AG08396 (cell line): ENCODE measurements around the gene ARID3C.

ENCODE experiments used
- DNase-seq: peaks from one replicate; pipeline ENCODE4 v3.0.0; 2012; ENCODE audit warnings: low spot score, mixed read lengths

Gene ARID3C

DNA sequence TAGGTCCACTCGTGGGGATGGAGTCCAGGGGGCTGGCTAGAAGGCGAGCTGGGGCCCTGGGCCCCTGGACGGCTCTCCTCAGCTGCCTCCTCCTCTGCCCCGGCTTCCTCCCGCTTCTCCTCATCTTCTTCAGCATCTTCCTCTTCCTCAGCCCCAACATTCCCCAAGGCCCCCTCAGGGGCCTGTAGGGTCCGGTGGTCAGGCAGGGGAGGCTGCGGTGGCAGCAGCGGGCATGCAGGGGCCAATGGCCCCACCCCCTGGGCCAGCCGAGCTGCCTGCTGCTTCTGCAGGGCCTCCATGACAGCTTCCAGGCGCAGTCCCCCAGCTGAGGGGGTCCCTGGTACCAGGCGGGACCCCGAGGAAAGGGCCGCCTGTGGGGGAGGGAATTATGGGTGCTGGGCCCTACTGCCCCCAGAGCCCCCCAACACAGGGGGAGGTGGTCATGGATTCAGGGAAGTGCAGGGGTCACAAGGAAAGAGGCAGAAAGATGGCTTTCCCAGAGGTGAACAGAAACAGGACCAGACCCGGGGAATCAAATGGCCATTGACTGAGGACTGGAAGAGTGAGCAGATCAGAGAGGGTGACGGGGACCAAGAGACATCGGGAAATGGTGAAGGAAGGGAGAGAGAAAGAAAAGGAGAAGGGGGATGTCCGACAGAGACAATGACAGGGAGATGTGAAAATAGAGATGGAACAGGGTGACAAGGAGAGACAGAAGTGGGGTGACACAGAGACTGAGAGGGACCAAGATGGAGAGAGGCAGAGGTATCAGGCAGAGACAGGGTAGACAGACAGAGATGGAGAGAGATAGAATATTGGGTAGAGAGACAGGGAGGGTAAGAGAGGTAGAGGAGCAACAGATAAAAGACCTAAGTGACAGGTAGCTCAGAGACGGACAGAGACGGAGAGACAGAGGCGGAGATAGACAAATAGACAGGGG, 880 bp downstream of the ARID3C start:
- DNase-seq: no peak

DNA sequence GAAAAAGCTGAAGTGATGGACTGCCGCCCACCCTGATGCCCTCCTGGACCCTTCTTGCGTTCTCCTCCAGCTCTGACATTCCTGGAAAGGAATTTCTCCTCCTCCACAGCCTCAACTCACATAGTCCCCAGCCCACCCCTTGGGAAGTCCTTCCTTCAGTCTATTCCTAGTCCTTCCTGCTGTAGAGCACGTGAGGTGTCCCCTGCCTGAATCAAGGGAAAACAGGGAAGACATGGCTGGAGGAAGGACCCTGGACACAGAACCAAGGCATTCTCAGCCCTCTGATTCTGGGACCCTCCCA, 3.7 kb downstream of the ARID3C start:
- DNase-seq: no peak

DNA sequence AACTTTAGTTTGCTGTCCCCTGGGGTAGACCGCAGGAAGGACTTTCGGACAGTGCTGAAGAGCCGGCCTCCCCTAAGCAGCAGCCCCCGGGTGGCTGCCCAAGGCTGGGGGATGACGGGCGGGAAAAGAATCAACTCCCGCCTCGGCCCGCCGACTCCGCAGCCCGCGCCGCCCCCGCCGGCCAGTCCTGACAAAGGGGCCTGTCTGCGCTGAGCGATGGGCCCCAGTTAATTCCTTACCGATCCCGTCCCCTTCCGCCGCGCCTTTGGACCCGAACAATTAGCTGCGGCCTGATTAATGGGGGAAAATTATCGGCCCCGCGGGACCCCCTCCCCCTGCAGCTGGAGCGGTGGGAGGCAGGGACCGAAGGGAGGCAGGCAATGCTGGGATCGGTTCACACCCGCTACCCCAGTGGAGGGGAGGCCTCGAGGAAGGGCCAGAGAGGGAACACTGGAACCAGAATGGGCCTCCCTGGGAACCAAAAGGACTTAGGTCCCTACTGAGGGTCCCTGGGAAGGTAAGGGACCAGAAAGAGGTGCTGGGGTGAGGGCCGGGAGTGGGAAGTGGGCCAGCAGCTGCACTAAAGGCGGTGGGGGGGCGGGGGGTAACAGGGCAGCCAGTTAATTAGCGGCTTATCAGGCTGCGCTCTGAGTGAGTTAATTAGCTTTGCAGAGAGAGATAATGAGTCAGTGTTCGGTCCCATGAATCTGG, 4.2 kb downstream of the ARID3C start:
- DNase-seq: no peak

DNA sequence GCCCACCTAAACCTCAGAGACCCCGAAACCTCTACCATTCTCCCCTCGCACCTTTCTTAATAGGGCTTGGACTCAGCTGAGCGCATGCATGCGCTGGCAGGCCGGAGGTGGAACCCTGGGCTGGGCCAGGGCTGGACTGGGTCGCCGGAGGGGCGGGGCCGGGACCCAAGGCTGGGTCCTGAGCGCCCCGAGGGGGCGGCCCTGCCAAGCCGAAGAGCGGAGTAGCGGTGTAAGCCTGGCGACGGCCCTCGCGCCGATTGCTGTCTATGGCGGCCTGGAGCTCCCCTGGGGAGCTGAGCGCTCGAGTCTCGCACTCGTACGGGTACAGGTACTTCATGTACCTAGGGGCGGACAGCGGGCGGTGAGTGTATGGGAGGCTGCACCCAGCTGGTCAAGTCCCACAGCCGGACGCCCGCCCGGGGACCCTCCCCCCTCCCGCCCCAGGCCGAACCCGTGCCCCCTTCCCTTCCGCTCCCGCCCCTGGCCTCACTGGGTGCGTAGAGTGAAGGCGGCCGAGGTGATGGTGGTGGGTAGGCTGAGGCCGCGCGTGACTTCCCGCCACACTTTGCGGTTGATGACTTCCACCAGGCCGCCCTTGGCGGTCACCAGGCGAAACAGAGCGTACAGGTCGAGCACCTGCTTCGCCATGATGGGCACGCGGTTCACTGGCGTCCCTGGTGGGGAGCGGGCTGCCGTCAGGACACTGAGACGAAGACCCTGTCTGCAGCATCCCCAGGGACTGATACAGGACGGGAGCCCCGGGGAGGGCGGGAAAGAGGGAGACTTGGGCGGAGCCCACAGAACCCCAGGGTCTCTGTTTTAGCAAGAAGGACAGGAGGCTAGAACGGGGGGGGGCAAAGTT, 5.3 kb downstream of the ARID3C start:
- no peak for DNase-seq

DNA sequence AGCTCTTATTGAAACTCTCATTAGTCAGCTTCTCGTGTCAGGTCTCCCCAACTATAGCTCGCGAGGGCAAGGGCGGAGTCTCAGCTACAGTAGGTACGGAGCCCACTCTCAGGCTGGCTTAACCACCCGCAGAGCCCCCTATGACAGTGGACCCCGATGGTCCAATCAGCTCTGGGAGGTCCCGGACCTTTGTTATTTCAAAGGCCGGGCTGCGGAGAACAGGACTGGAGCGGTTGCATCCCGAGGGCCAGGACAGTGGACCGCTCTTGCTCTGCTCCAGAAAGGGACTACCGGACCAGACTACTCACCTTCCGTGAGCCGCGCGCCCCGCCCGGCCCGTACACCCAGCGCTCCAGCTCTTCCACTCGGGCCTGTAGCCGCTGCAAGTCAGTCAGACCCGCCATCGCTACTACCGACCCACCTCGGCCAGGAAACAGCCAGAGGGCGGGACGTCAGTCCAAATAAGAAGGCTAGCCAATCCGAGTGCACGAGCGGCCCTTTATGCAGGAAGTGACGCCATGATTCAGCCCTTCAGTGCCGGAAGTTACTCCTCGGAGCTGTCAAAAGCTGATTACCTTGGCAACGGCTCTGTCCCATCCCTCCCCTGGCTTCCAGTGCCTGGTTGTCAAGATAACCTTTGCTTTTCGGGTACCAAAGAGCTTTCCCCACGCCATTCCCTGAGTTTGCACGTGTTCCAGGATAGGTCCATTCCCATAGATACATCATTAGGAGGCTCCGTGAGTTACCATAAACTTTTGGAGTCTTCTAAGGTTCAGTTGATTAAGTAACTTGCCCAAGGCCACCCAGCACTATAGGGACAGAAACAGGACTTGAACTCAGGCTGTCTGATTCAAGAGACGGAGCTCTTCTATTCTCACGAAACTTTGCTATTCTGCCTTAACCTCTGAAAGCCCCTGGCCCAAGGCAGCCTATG, 8.5 kb downstream of the ARID3C start, which contains the start of gene DCTN3:
Gene DCTN3 (minus strand): TSS at position 435 of the 934 bp plus-strand sequence. CDS start 31 bp downstream, at position 404.
- peak; percentile 97 for DNase-seq

DNA sequence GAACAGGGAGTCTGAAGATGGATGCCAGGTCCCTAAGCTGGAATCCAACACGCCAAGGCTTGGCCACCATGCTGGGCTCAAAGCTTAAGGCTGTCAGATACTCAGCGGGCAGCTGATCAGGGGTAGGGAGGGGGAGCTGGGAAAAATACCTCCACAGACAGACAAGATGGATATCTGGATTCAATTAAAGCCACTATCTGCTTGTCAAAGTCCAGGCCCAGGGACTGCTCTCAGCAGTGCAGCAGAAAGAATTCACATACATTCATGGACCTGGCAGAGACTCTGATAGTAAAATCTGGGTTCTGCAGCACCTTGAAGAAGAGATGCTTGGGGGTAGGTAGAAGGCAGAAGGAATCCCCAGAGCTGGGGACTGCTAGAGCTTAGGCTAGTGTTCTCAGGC, 13.7 kb downstream of the ARID3C start:
- no peak for DNase-seq

DNA sequence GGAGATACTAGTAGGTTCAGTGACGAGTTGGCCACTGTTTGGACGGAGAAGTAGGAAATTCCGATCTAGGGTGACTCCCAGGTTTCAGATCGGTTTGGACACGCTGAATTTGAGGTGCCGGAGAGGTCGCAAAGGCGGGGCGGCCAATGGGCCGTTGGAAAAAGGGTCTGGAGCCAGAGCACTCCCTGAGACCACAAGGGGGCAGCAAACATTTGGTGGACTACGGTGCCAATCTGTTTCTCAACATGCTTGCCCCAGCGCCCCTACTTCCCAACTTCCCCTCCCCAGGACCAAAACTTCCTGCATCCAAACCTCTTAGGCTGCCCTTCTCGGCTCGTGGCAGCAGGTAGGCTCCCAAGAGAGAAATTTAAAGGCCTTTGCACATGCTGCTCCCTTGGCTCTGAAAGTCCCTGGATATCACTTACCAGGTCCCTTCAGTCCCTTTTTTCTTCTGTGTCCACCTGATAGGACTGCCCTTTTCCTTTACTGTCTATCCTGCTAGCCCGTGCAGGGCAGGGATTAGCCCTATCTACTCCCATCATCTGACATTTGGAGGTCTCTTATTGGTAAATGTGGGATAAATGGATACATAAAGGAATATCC, 16.0 kb downstream of the ARID3C start:
- DNase-seq: peak; percentile 87

DNA sequence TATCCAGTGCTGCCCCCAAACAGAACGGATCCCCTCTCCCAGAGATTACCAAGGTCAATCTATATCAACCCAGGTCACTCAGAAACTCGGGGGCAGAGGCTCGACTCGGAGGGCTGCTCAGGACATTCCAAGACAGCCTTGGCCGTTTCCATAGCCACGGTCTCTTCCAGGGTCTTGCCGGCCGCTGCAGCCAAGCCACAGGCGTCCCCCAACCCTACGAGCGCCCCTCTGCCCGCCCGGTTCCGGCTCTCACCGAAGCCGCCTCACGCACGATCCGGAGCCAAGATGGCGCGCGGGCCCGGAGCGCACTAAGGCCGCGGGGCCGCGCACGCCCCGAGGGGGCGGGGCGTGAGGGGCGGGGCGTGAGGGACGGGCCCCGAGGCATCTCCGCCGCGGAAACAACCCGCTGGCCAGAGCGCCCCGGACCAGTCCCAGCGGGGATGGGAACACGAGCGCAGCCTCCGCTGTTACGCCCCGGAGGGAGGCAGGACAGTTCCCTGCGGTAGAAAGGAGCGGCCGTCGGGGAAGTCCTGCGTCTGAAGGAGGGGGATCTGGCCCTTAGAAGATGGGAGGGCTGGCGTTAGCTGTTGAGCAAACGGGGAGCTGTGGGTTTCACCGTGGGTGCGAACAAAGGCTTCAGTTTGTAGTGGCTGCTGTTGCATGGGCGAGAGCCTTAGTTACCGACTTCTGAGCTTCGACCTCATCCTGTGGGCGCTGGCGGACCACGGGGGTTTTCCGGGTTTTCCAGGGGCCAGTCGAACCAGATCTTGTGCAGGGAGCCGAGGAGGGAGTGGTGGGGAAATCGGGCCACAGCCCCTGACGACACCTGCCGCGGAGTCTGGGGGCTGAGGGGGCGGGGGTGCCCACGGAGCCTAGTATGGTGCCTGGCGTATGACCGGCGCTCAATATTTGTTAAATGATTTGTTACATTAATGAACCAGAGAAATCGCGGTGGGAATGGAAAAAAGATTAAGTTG, 16.8 kb downstream of the ARID3C start, which contains the start of gene RPP25L:
Gene RPP25L (minus strand): TSS at position 287 of the 977 bp plus-strand sequence. CDS start 801 bp downstream, outside the sequence.
- peak; percentile 98 for DNase-seq

DNA sequence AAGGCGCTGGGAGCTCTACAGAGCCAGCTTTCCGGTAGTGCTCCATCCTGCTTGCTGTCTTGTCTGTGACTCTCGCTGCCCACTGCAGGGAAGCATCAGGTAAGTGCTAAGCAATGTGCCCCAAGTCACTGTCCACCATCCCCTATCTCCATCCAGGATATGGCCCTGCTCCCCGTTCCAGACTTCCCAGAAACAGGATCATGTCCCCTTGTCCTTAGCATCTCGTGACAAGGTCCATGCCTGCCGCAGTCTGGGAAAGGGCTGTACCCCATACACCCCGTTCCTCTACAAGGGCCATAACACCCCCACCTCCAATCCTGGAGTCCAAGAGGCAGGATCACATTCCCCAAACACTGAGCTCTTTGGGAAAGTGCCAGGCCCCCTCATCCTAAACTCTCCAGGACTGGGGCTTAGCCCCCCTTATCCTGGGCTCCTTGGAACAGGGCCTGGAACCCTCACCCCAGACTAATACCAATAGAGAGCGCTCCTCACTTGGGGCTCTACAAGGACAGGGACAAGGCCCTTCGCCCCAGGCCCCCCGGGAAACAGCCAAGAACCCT, 17.5 kb downstream of the ARID3C start:
- DNase-seq: peak; percentile 24

DNA sequence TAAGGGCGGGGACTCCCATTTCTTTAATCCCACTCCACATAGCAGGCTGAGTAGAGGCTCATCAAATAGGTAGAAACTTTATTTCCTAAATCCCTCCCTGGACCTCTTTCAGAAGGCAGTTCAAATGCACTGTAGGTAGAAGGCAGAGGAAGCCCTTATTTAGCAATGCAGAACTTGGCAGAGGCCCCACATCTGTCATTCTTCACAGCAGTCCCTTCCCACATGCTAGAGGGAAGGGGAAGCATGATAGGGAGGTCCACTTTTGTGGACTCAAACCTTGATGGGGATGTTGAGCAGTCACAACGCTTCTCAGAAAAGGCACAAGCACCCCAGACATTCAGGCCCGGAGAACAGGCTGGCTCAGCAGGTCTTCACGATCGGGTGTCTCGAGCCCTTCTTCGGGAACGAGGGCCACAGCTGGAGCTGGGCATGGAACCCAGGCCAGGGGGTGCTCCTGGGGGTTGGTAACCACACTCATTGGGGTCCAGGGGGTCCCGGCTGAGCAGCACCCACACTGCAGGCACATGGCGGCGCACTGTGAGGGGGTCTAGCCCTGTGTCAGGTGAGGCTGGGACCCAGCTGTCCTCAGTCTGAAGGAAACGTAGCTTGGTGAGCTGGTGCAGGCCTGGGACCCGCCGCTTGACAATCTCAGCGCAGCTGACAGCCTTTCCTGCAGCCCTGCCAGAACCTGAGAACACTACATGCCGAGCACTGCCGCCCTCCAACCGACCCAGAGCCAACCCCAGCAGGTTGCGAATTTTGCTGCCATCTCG, 18.2 kb downstream of the ARID3C start:
- no peak for DNase-seq

DNA sequence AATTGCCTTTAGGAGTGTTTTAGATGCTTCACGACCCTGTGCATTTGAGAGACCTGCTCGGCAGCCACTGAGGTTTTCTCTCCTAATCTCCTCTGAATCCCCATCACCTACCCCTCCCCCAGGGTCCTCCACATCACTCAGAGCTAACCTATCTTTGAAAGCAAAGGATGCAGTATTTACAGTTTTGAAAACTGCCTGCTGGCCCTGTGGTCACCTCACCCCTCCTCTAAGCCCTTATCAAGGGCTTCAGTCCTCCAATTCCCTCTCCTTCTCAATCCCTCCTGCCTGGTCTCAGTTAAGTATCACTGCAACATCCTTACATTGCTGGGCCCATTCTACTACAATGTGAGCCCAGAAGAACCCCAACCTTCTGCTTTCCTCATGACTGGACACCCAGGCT, 21.5 kb downstream of the ARID3C start:
- DNase-seq: no peak

DNA sequence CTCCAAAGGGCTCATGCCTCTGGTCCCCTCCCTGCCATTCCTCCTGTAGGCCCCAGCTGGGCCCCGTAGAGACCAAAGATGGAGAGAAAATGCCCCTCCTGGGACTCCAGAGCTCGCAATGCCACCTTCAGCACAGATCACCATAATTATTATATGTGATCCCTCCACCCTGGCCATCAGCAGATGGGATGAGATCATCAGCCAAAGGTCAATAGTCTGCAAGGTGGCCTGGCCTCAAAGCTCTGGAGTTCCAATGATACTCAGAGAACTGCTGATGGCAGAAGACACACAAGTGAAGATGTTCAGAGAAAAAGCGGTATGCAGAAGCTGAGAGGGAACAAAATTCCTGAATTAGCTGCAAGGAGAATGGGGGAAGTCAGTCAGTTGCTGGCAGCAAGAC, 22.0 kb downstream of the ARID3C start:
- no peak for DNase-seq

DNA sequence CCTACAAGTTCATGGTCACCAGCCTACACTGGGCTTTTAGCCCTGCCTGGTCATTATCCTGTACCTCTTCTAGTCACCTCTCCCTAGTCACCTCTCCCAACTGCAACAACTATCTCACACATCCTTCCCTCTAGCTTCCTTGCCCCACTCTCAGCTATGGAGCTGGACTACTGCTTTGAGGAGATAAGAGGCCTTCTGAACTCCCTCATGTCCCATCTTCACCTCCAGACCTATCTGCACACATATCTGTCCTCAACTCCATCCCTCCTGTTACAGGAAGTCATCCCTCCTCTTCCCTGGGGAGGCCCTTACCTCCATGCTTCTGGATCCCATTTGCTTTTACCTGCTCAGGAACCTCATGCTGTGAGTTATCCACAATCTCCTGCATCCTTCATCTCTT, 22.7 kb downstream of the ARID3C start:
- no peak for DNase-seq

DNA sequence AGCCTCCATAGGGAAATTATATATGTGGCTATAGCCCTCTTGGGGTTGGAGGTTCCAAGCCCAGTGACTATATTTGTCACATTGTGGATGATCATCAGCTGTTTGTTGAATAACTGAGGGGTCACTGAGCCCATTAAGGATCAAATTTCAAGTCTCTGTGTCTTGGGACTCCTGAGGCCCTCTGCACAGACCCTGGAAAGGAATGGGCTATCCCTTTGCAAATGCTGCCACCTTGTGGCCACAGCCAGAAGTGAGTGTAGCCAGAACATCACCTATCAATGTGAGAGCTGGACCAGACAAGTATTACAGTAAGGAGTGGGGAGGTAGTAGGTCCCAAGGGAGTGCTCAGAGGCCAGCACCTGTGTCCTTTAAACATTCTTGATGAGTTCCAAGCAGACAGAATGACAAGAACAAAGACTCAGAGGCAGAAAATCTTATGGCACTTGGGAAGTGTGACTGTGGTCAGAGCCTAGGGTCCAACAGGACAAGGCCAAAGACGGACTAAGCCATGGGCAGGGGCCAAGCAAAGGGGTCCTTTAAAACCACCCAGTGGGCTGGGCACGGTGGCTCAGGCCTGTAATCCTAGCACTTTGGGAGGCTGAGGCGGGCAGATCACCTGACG, 25.1 kb downstream of the ARID3C start:
- peak; percentile 88 for DNase-seq

DNA sequence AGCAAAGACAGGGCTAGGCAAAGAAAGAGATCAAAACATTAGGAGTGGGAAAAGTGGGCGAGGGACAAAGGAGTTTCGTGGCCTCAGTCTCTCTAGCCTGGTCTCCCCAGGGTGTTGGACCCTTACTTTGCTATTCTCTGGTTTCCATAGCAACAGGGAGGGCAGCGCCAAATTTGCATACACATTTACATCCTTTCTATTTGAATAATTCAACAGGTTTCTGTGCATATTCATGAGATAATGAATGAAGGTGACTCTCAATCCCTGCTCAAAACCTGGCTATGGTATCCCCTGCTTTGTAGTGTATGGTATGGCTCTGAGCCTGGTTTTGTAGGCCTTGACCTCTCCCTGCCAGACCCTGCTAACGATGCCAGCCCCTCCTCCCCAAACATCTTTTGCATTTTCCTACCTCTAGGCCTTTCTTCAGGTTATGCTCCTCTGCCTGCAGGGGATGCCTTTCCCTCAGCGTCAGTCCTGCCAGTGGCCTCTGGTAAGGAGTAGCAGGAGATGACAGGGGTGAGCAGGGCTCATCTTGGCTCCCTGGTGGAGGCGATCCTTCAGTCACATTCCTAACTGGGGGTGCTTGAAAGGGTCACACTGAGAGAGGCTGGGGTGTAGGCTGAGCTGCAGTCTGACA, 26.8 kb downstream of the ARID3C start:
- no peak for DNase-seq

DNA sequence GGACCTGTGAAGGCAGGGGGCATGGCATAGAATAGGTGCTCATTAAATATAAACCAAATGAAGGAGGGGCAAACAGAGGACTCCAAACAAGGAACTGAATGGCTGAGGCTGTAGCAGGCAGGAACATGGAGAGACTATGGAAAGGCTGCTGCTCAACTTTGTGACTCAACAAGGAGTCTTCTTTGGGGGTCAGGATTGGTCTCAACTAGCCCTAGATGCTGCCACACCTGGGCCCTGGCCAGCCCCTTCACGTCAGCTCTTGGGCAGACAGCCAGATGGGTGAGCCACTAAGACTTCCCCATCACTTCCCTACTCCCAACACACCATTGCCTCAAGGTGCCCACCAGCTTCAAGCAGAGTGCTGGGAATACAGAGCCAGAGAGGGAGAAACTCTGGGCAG, 28.0 kb downstream of the ARID3C start:
- DNase-seq: no peak

DNA sequence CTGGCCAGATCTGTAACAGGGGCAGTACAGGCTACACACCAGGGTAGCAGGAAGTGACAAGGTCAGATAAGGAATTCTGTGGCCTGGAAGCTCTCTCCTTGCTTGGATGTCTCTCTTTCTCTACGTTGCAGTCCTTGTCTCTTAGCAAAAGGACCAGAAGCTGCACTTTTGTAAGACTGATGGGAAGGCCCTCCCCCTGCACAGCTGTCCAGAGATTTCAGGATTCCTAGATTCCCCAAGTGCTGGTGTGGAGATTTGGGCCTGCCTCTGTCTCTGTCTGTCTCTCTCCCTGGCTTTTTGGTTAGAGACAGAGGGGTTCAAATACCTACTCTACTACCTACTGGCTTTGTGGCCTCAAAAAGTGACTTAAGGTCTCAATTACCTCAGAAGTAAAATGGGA, 29.3 kb downstream of the ARID3C start:
- DNase-seq: no peak
